Measurements from ENCODE around the gene PTPN9. TPM values are rescaled to one million over a fixed set of nuclear protein-coding genes. Genes with fewer than 3 reads are reported as not detected.

Gene PTPN9
- total RNA-seq, 6 donors from 2014 or later, result 8.4 to 32.9 (median 22.7) TPM

GRCh38 chr15:75459581-75459980 is 119.5 kb downstream of the PTPN9 start:
- no peaks in the 10 kb centered on the region for H3K36me3 ChIP-seq
- no peaks in the 10 kb centered on the region for H3K9me3 ChIP-seq
- DNase-seq (no peak), ATAC-seq (ENCODE audit: low FRiP score in 2 of 2) (no peak)
- no peaks in the 10 kb centered on the region for H3K27me3 ChIP-seq
- no peak for TF ChIP-seq CTCF (IDR thresholded peaks at IDR 0.05)
- TF ChIP-seq POLR2A (IDR thresholded peaks at IDR 0.05), result no peak
- no peak for TF ChIP-seq POLR2AphosphoS5 (IDR thresholded peaks at IDR 0.05)
- no peak for TF ChIP-seq EP300 (IDR thresholded peaks at IDR 0.05)
- no peak overlapping the region for H3K27ac ChIP-seq
- H3K4me1 ChIP-seq, result peaks cover 6 to 15% (median 9%) of the 10 kb centered on the region in 4 donors
- 63 to 82% methylated on average over 1 of the region's 1 CpG for WGBS, 2 donors
- H3K4me3 ChIP-seq, result no peak overlapping the region

GRCh38 chr15:75456710-75457109 is 122.4 kb downstream of the PTPN9 start:
- TF ChIP-seq POLR2A (IDR thresholded peaks at IDR 0.05), result no peak
- no peak for TF ChIP-seq EP300 (IDR thresholded peaks at IDR 0.05)
- TF ChIP-seq POLR2AphosphoS5 (IDR thresholded peaks at IDR 0.05), result no peak
- TF ChIP-seq CTCF (IDR thresholded peaks at IDR 0.05), result no peak
- peaks cover 11 to 31% (median 17%) of the 10 kb centered on the region in 4 donors for H3K4me1 ChIP-seq
- ATAC-seq (ENCODE audit: low FRiP score in 2 of 2) (no peak), DNase-seq (peak in 1 of 2 donors; percentile 26)
- no peaks in the 10 kb centered on the region for H3K9me3 ChIP-seq
- H3K27ac ChIP-seq, result peak overlapping the region; percentile 94 to 99 (median 98)
- 45 to 48% methylated on average over 6 of the region's 6 CpGs for WGBS, 2 donors
- H3K36me3 ChIP-seq, result no peaks in the 10 kb centered on the region
- no peaks in the 10 kb centered on the region for H3K27me3 ChIP-seq
- H3K4me3 ChIP-seq, result peak overlapping the region in 2 of 4 donors; percentile 88

DNA sequence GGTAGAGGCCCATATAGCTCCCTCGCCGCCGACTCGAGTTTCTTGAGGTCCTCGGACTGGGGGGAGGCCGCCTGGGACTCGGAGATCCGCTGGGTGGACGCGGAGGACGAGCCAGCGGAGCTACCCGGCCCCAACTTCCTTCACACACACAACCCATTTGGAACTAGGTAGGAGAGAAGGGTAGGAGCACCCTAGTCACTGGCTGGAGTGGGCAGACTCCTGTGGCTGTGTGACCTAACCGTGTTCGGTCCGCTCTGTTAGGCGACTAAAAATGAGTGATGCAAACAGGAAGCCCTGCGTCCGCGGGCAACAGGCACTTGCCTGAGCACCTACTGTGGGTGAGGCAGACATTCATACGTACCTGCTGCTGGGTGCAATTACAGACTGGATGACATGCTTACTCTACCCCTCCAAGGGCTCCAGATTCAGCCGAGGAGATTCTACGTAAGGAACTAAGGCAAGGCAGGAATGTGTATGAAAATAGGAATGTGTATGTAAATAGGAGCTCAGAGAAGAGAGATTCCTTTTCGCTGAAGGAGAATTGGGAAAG is 123.1 kb downstream of the PTPN9 start:
- DNase-seq (peak in 1 of 2 donors; percentile 77), ATAC-seq (ENCODE audit: low FRiP score in 2 of 2) (no peak)
- peaks cover 11 to 31% (median 17%) of the 10 kb centered on the region in 4 donors for H3K4me1 ChIP-seq
- peak overlapping the region; percentile 94 to 99 (median 98) for H3K27ac ChIP-seq
- TF ChIP-seq POLR2A (IDR thresholded peaks at IDR 0.05) (peak in 2 of 4 donors; percentile 44 to 54), EP300 (IDR thresholded peaks at IDR 0.05) (no peak), CTCF (IDR thresholded peaks at IDR 0.05) (no peak), POLR2AphosphoS5 (IDR thresholded peaks at IDR 0.05) (peak; percentile 19 to 34)
- WGBS, 2 donors, result 3 to 4% methylated on average over 14 to 15 of the region's 24 CpGs
- peak overlapping the region; percentile 88 to 98 (median 92) for H3K4me3 ChIP-seq
- H3K9me3 ChIP-seq, result no peaks in the 10 kb centered on the region
- H3K36me3 ChIP-seq, result no peaks in the 10 kb centered on the region
- no peaks in the 10 kb centered on the region for H3K27me3 ChIP-seq

- H3K9me3 ChIP-seq, result no peaks in the 10 kb centered on the region
- ATAC-seq (ENCODE audit: low FRiP score in 2 of 2) (peak in 1 of 2 donors; percentile 47), DNase-seq (peak; percentile 91 to 98)
- no peaks in the 10 kb centered on the region for H3K36me3 ChIP-seq
- H3K4me3 ChIP-seq, result peak overlapping the region; percentile 88 to 98 (median 92)
- TF ChIP-seq POLR2AphosphoS5 (IDR thresholded peaks at IDR 0.05), result peak in 1 of 2 donors; percentile 38
- no peak for TF ChIP-seq CTCF (IDR thresholded peaks at IDR 0.05)
- TF ChIP-seq EP300 (IDR thresholded peaks at IDR 0.05), result no peak
- peak in 3 of 4 donors; percentile 52 to 77 (median 66) for TF ChIP-seq POLR2A (IDR thresholded peaks at IDR 0.05)
- H3K4me1 ChIP-seq, result peaks cover 11 to 31% (median 17%) of the 10 kb centered on the region in 4 donors
- H3K27me3 ChIP-seq, result no peaks in the 10 kb centered on the region
- H3K27ac ChIP-seq, result peak overlapping the region; percentile 94 to 99 (median 98)
- 0 to 1% methylated on average over 32 of the region's 48 CpGs for WGBS, 2 donors
These were observed 123.6 kb downstream of the PTPN9 start for GRCh38 chr15:75455424-75455981.
